Stomach smooth muscle (tissue), 2 donors: ENCODE data around the gene HDAC4.
A peak's percentile ranks its signal among the peaks of the same experiment; 100 is the strongest.

Experiments
- H3K27ac ChIP-seq: one replicate; pipeline ENCODE4 v1.7.0; 2013; ENCODE audit warnings: mild to moderate bottlenecking, low read length, inconsistent platforms
- H3K27me3 ChIP-seq, 2 donors: one replicate each; pipeline ENCODE4 v1.7.0; 2013; ENCODE audit warnings: low read length in 2 of 2; ENCODE audit not compliant: insufficient read depth in 2 of 2, control insufficient read depth in 1 of 2
- H3K36me3 ChIP-seq, 2 donors: one replicate each; pipeline ENCODE4 v1.7.0; 2013; ENCODE audit warnings: low read length in 2 of 2; ENCODE audit not compliant: control insufficient read depth in 2 of 2, insufficient read depth in 2 of 2
- H3K4me1 ChIP-seq: one replicate; pipeline ENCODE4 v1.7.0; 2013; ENCODE audit warnings: low read length; ENCODE audit not compliant: control insufficient read depth, insufficient read depth
- H3K4me3 ChIP-seq, 2 donors: one replicate each; pipeline ENCODE4 v1.7.0; 2013; ENCODE audit warnings: low read length in 2 of 2
- H3K9ac ChIP-seq, 2 donors: one replicate each; pipeline ENCODE4 v1.7.0; 2013; ENCODE audit warnings: low read length in 2 of 2, mild to moderate bottlenecking in 1 of 2
- H3K9me3 ChIP-seq, 2 donors: one replicate each; pipeline ENCODE4 v1.7.0; 2013; ENCODE audit warnings: low read length in 2 of 2; ENCODE audit not compliant: control insufficient read depth in 2 of 2
- donor health status: healthy.
- donor health status: Pancreatic carcinoma.

HDAC4 gene

DNA sequence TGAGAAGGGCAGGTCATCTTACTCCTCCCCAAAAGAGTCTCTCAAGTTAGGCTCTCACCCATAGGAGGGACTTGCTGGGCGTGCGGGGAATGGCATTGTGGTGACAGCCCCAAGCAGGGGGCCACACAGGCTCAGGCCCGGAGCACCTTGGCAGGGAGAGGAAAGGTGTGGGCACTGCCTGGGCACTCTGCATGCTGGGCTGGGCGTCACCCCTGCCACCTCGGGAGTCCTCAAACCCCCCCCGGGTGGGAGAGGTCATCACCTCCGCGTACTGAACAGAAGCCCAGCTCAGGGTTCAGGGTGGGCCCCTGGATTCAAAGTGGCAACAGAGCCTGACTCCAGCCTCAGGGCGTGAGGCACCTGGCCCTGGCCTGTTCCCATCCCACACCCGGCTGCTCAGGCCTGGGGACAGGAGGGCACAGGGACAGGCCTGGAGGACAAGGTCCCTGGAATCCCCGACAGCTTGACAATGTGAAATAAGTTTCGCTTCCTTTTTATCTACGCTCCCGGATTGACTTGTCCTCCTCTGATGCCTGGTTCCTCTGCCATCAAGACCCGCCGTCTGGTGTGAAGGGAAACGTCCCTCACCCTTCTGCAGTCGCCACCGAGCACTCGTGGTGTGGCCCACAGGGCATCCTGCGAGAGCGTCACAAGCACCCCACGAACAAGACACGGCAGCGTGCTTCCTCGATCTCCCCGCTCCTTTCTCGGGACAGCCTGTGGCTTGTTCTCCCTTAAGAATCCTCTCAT is 97.8 kb downstream of the HDAC4 start:
- peak overlapping the region in 1 of 2 donors; percentile 29 for H3K4me3 ChIP-seq
- H3K27ac ChIP-seq, result peak overlapping the region; percentile 98
- peak overlapping the region; percentile 24 to 47 for H3K9ac ChIP-seq
- no peaks in the 10 kb centered on the region for H3K36me3 ChIP-seq
- H3K27me3 ChIP-seq, result no peaks in the 10 kb centered on the region
- H3K4me1 ChIP-seq, result peaks cover 91% of the 10 kb centered on the region
- H3K9me3 ChIP-seq, result no peaks in the 10 kb centered on the region

DNA sequence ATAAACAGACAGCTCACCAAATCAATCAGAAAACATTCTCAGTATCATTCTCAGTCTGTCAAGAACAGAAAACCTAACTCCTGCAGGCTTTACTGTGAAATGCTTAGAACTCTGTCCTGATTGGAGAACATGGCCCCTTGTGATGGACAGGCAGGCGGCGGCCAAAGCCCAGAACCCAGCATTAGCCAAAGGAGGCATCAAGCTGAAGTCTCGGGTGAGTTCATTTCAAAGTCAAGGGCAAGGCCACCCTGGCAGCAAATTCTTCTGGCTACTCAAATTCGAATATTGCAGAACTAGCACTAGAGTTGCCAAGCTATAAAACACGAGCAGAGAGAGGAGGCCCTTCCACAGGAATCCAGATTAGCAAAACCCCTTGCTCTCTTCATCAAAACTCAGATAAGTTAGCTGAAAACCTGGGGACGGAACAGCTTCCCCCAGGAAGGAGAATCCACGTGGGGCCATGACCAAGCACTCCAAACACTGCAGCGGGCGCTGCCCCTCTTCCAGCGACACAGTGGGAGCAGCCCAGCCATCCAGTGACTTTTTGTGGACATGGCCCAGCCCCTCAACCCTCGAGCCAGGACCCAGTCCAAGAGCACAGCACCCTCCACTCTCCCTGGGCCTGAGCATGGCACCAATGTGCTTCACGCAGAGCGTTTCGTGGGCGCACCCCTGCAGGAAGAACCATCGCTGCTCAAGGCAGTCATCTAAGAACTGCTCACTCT is 98.6 kb downstream of the HDAC4 start:
- Histone ChIP-seq H3K4me1 (peaks cover 90% of the 10 kb centered on the region), H3K9me3 (no peaks in the 10 kb centered on the region), H3K27me3 (no peaks in the 10 kb centered on the region), H3K4me3 (peak overlapping the region in 1 of 2 donors; percentile 29), H3K27ac (peak overlapping the region; percentile 98), H3K36me3 (no peaks in the 10 kb centered on the region), H3K9ac (no peak overlapping the region)

DNA sequence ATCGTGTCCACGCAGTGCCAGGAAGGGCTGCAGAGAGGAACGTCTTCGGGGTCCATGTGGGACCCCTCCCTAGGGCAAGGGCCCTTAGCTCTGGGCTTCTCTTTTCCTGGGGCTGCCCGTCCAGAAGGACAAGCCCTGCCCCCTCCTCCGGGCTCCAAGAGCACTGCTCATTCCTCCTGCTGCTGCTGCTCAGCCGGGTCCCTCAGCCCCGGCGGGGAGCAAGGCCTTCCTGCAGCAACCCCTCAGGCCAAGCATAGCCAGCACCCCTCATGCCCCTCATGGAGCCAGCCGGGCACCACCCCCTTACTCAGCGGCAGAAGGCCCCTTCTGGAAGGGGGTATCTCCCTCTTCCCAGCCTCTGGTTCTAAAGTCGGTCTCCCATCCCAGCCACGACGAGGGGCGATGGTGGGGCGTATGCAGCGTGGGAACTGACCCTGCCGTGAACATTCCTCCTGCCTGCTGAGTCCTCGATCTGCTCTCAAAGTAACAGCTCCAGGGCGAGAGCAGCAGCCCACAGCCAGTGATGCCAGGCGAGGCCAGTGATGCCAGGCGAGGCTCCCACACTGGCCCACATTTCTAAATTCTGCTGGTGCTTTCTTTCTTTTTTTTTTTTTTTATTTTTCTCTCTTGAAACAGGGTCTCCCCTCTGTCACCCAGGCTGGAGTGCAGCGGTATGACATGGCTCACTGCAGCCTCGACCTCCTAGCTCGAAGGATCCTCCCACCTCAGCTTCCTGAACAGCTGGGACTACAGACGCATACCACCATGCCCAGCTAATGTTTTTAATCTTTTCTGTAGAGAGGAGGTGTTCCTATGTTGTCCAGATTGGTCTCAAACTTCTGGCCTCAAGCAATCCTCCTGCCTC is 99.7 kb downstream of the HDAC4 start:
- H3K4me1 ChIP-seq, result peaks cover 90% of the 10 kb centered on the region
- no peaks in the 10 kb centered on the region for H3K36me3 ChIP-seq
- H3K9me3 ChIP-seq, result no peaks in the 10 kb centered on the region
- no peak overlapping the region for H3K9ac ChIP-seq
- H3K27ac ChIP-seq, result peak overlapping the region; percentile 98
- peak overlapping the region in 1 of 2 donors; percentile 52 for H3K4me3 ChIP-seq
- no peaks in the 10 kb centered on the region for H3K27me3 ChIP-seq

DNA sequence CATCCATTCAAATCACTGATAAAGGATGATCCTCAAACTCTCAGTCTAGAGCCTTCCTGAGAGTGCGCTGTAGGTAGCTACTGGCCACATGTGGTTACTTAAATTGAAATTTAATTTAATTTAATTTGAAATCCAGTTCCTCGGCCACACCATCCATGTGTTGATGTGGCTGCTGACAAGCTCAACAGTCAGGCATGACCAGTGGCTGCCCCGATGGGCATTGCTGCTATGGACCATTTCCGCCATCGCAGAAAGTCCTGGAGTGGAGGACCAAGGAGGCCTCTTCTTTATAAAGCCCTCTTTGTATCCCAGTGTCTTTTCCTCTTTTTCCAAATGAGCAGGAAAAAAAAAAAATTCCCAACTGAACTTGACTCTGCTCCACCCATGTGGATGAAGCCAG is 100.6 kb downstream of the HDAC4 start:
- Histone ChIP-seq H3K4me3 (peak overlapping the region in 1 of 2 donors; percentile 52), H3K27ac (peak overlapping the region; percentile 98), H3K9ac (no peak overlapping the region), H3K36me3 (no peaks in the 10 kb centered on the region), H3K9me3 (no peaks in the 10 kb centered on the region), H3K27me3 (no peaks in the 10 kb centered on the region), H3K4me1 (peaks cover 91% of the 10 kb centered on the region)

DNA sequence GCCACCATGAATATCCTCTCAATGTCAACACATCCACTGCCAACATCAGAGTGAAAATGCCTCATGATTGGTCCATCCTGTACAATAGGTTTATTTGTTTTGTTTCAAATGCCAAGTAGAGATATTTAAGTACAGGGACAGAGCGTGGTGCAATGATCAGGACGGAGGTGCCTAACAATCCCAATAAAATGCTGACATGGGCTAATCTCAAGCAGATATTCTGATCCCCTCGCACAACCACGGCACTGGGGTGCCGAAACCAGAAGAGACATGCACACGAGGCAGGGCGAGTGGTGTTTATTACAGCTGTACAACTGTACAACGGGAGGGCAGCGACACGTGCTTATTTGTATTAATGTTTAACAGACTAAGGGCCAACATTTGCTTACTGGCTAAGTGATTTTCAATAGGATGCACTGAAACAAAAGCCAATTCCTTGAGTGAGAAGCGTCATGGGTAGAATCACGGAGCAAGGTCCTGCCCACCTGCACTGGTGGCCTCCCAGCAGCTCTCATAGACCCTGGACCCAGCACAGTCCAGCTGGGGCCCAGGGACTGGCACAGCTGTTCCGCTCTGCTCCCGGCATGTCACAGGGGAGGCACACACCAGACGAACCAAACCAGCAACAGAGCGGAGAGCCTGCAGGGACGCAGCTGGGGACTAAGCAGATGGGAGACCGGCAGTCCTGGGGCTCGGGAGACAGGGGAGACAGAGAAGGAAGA is 101.4 kb downstream of the HDAC4 start:
- no peaks in the 10 kb centered on the region for H3K27me3 ChIP-seq
- peaks cover 86% of the 10 kb centered on the region for H3K4me1 ChIP-seq
- H3K9me3 ChIP-seq, result no peaks in the 10 kb centered on the region
- no peak overlapping the region for H3K9ac ChIP-seq
- H3K4me3 ChIP-seq, result no peak overlapping the region
- H3K27ac ChIP-seq, result peak overlapping the region; percentile 98
- H3K36me3 ChIP-seq, result no peaks in the 10 kb centered on the region

DNA sequence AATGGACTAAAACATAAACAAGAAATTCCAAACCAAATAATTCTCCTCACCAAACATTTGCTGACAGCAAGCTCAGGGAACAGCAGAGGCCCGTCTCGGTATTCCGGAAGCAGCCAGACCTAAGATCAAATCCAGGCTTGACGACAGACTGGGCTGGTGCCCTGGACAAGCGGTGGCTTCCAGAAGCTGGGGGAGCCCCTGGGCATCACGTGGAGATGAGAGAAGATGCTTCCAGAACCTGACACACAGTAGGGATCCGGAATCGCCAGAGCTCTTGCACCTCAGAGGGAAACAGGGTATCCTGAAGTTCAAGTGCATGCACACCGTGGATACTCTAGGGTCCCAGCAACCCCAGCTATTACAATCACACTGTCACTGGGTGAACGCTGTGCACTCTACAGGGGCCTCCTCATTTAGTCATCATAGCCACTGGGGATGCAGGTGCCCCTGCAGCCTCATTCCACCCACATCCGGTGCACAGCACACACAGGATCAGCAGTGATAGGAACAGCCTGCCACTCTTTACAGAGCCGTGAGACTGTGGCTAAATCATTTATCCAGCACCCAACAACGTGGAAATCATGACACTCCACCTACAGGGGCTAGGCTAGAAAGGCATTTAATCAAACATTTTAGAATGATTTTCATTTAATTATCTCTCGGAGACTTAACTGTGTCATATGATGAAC is 102.6 kb downstream of the HDAC4 start:
- Histone ChIP-seq H3K4me1 (peaks cover 86% of the 10 kb centered on the region), H3K4me3 (peak overlapping the region; percentile 25 to 52)

DNA sequence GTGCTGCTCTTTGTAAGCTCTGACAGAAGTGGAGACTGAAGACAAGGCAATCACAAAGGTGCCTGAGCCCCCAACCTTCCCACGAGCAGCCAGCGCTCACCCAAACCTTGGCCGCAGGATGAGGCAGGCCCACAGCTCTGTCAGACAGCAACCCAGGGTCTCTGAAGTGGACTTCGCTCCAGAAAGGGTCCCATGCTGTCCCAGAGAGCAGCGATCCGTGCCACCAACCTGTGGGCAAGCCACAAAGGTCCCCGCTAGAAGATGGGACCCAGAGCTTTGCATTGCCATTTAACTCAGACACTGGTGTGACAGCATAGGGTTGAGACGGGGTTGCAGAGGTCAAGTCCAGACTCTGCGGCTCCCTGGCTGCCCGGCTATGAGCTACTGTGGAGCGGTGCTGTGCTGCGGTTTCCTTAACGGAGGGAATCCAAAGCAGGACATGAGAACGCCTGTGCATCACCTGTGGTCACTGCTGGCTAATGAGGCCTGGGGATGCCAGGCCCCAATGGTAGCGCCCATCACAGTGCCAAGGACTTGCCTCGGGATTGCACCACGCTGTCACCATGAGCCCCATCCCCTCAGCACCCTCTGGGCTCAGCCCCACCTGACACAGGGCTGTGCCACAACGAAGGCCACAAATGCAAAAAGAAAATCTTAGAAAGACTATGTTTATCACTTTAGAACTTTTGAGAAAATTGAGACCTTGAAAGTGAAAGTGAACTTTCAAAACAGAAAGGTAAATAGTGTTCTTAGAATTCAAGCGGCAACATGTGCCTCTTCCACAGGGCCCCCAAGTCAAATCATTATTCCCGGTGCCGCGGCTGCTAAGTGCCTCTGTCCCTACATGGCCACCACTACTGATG is 103.4 kb downstream of the HDAC4 start:
- Histone ChIP-seq H3K4me1 (peaks cover 86% of the 10 kb centered on the region), H3K9me3 (no peaks in the 10 kb centered on the region), H3K27me3 (no peaks in the 10 kb centered on the region), H3K36me3 (no peaks in the 10 kb centered on the region), H3K9ac (peak overlapping the region in 1 of 2 donors; percentile 29), H3K27ac (peak overlapping the region; percentile 62), H3K4me3 (peak overlapping the region; percentile 15 to 52)

More for the DNA sequence above, 102.6 kb downstream of the HDAC4 start:
- Histone ChIP-seq H3K9me3 (no peaks in the 10 kb centered on the region), H3K9ac (peak overlapping the region; percentile 2 to 29), H3K36me3 (no peaks in the 10 kb centered on the region), H3K27ac (peak overlapping the region; percentile 62), H3K27me3 (no peaks in the 10 kb centered on the region)

DNA sequence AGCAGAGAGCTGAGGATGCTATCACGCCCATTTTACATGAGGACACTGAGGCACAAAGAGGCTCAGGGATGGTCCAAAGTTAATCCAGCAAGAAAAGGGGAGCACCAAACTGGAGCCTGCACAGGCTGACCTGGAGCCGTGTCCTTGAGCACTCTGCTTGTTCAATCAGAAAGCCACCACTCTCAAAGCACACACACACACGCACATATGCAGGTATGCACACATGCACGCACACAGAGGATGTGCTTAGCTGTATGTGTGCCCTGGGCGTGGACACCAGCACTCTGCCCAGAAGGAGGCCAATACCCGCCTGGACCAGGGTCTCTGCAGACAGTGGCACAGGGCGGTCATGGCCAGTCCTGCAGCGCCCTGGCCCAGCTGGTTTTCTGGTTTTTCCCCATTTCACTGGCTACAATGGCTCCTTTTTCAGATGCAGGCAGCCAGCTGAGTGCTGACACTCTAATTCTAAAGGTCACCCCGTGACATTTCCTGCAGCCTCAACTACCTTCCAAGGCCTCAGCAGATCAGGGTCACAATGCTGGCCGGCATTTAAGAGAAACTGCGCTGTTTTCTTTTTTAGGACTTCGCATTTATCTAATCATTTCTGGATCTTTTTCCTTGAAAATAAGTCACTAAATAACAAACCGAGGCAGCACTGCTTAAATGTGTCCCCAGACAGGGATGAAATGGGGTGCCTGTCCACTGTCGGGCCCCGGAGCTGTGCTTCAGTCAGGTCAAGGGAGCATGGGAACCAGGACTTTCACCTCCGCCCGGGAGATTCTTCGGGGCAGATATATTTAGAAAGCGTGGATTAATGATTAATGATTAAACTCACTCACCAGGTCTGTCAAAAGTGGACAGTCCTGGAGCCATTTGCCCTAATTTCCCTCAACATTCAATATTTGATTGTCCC is 104.5 kb downstream of the HDAC4 start:
- Histone ChIP-seq H3K9ac (no peak overlapping the region), H3K4me3 (peak overlapping the region; percentile 26 to 64), H3K36me3 (no peaks in the 10 kb centered on the region), H3K9me3 (no peaks in the 10 kb centered on the region), H3K27ac (peak overlapping the region; percentile 62), H3K27me3 (no peaks in the 10 kb centered on the region), H3K4me1 (peaks cover 91% of the 10 kb centered on the region)
